ENCODE results near the gene MCCC1. TPM values are rescaled to one million over a fixed set of nuclear protein-coding genes. Genes with fewer than 3 reads are reported as not detected.
"Not testable (repeated sequence)": the region's sequence is repeated elsewhere in the genome, so short reads cannot be mapped to it uniquely, and the experiment has no call there.

The MCCC1 gene
- total and polyA plus RNA-seq, 10 of the 15 experiments (the other 5 are each of a cell fraction or from before 2014, with no cell fraction given) = 35.0 to 71.7 (median 47.0) TPM

- in situ Hi-C loops (cut with MboI); FAIRE-seq; H3K9ac ChIP-seq (ENCODE audit: control insufficient read depth, insufficient read depth, low read length); H3K27me3 ChIP-seq (replicated peaks in 1 of 2; ENCODE audit: control insufficient read depth in 2 of 2, insufficient read depth in 2 of 2, low read length in 1 of 2); H3K4me2 ChIP-seq (ENCODE audit: control insufficient read depth, insufficient read depth); H3K36me3 ChIP-seq (ENCODE audit: control insufficient read depth in 2 of 2, insufficient read depth in 2 of 2, low read length in 1 of 2); H3K4me3 ChIP-seq; H3K4me1 ChIP-seq (ENCODE audit: control insufficient read depth, insufficient read depth, low read length); RAD21 ChIA-PET (ENCODE audit: unreplicated experiment); H3K79me2 ChIP-seq (ENCODE audit: control insufficient read depth, insufficient read depth, low read length); H2AFZ ChIP-seq (ENCODE audit: control insufficient read depth, low read depth, low read length); POLR2A ChIA-PET; H3K9me3 ChIP-seq (replicated peaks; ENCODE audit: control insufficient read depth, insufficient read depth, low read length); DNase-seq (ENCODE audit: low read depth, low spot score); BruUV-seq (replicated peaks); H4K20me1 ChIP-seq (ENCODE audit: control insufficient read depth, insufficient read depth); ATAC-seq; intact Hi-C loops (cut with micrococcal nuclease; ENCODE audit: unreplicated experiment); H3K27ac ChIP-seq (ENCODE audit: control insufficient read depth, insufficient read depth); SMC1A ChIA-PET (ENCODE audit: uncharacterized antibody, unreplicated experiment): not testable (repeated sequence)
- CTCF ChIA-PET = interaction anchor here (2.4 kb wide), 1 partner anchor 18 kb away, joined by 6 read pairs; no protein-coding TSS in a partner anchor
- WGBS (ENCODE audit: insufficient coverage, insufficient replicate concordance, low lambda C conversion rate, missing lambda C conversion rate) = 83% methylated on average over 12 of the region's 28 CpGs
Observed at GRCh38 chr3:183103950-183104349, 4.7 kb upstream of the MCCC1 start.

GRCh38 chr3:183101040-183101439, 1.7 kb upstream of the MCCC1 start:
- H3K36me3 ChIP-seq (ENCODE audit: control insufficient read depth in 2 of 2, insufficient read depth in 2 of 2, low read length in 1 of 2); in situ Hi-C loops (cut with MboI); H4K20me1 ChIP-seq (ENCODE audit: control insufficient read depth, insufficient read depth); H3K9me3 ChIP-seq (replicated peaks; ENCODE audit: control insufficient read depth, insufficient read depth, low read length); H2AFZ ChIP-seq (ENCODE audit: control insufficient read depth, low read depth, low read length); FAIRE-seq; H3K4me1 ChIP-seq (ENCODE audit: control insufficient read depth, insufficient read depth, low read length); H3K9ac ChIP-seq (ENCODE audit: control insufficient read depth, insufficient read depth, low read length); RAD21 ChIA-PET (ENCODE audit: unreplicated experiment); ATAC-seq; intact Hi-C loops (cut with micrococcal nuclease; ENCODE audit: unreplicated experiment); SMC1A ChIA-PET (ENCODE audit: uncharacterized antibody, unreplicated experiment); H3K4me2 ChIP-seq (ENCODE audit: control insufficient read depth, insufficient read depth); BruUV-seq (replicated peaks); DNase-seq (ENCODE audit: low read depth, low spot score); H3K4me3 ChIP-seq; POLR2A ChIA-PET; H3K27ac ChIP-seq (ENCODE audit: control insufficient read depth, insufficient read depth); H3K27me3 ChIP-seq (replicated peaks in 1 of 2; ENCODE audit: control insufficient read depth in 2 of 2, insufficient read depth in 2 of 2, low read length in 1 of 2): not testable (repeated sequence)
- CTCF ChIA-PET = interaction anchor here (1.1 to 2.0 kb wide), 2 partner anchors 15 to 84 kb away, joined by 3 to 6 read pairs; no protein-coding TSS in a partner anchor
- H3K79me2 ChIP-seq (ENCODE audit: control insufficient read depth, insufficient read depth, low read length) = peaks cover 20% of the 10 kb centered on the region
- 96% methylated on average over 13 of the region's 24 CpGs for WGBS (ENCODE audit: insufficient coverage, insufficient replicate concordance, low lambda C conversion rate, missing lambda C conversion rate)

Data from GM12878 (cell line).